ENCODE data around the gene KCNMB1.
"Not testable (repeated sequence)": the region's sequence is repeated elsewhere in the genome, so short reads cannot be mapped to it uniquely, and the experiment has no call there.

KCNMB1 gene

GRCh38 chr5:170377027-170377426, 12.1 kb downstream of the KCNMB1 start:
- no peak for DNase-seq (ENCODE audit: low read depth in 3 of 3)

GRCh38 chr5:170376526-170376925, 12.6 kb downstream of the KCNMB1 start:
- not testable (repeated sequence) for DNase-seq (ENCODE audit: low read depth in 3 of 3)

DNA sequence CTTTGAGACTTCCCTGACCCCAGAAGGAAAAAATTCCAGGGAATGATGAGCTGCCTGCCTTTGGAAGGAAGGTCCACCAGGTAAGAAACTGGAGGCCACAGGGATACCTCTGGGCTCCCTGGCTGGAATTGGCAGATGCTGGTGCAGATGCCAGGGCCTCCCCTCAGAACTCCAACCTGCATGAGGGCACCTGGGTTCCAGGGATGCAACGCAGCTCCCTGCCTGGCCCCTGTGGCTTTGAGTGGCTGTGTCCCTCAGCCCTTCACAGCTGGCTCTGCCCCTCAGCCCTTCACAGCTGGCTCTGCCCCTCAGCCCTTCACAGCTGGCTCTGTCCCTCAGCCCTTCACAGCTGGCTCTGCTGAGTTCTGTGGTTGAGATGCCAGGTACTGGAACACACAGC, 13.9 kb downstream of the KCNMB1 start:
- no peak for DNase-seq (ENCODE audit: low read depth in 3 of 3)

- no peak for DNase-seq (ENCODE audit: low read depth in 3 of 3)
These were observed 16.2 kb downstream of the KCNMB1 start for GRCh38 chr5:170372971-170373370.

GRCh38 chr5:170368586-170368985, 20.6 kb downstream of the KCNMB1 start:
- no peak for DNase-seq (ENCODE audit: low read depth in 3 of 3)

GRCh38 chr5:170366276-170366675, 22.9 kb downstream of the KCNMB1 start:
- no peak for DNase-seq (ENCODE audit: low read depth in 3 of 3)

- no peak for DNase-seq (ENCODE audit: low read depth in 3 of 3)
These were observed 23.3 kb downstream of the KCNMB1 start for GRCh38 chr5:170365831-170366230.

DNA sequence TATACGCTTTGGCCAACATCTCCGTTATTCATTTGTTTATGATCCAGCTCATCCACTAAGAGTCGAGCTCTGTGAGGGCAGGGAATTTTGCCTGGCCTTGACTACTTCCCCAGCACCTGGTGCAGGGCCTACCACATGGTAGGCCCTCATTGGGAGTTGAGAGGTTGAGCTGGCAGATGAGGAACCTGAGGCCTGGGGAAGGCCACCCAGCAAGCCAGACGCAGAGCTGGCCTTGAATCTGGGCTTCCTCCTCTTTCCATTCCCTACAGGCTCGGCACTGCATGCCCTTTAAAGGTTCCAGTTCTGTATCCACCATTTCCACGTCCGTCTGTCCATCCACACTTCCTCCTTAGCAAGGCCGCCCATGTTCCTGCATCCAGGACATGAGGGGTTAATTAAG, 24.2 kb downstream of the KCNMB1 start:
- DNase-seq (ENCODE audit: low read depth in 3 of 3), result no peak

DNA sequence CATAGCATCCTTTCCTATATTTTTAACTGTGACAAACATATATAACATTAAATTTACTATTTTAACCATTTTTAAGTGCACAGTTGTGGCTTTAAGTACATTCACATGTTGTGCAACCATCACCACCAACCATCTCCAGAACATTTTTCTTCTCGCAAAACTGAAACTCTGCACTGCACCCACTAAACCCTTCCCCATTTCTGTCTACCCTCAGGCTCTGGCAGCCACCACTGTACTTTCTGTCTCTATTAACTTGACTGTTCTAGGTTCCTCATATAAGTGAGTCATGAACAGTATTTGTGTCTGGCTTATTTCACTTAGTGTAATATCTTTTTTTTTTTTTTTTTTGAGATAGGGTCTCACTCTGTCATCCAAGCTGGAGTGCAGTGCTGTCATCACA, 25.5 kb downstream of the KCNMB1 start:
- DNase-seq (ENCODE audit: low read depth in 3 of 3), result no peak

GRCh38 chr5:170362656-170363055, 26.5 kb downstream of the KCNMB1 start:
- DNase-seq (ENCODE audit: low read depth in 3 of 3), result no peak

- DNase-seq (ENCODE audit: low read depth in 3 of 3), result no peak
These were observed 27.1 kb downstream of the KCNMB1 start for GRCh38 chr5:170362102-170362501.

DNA sequence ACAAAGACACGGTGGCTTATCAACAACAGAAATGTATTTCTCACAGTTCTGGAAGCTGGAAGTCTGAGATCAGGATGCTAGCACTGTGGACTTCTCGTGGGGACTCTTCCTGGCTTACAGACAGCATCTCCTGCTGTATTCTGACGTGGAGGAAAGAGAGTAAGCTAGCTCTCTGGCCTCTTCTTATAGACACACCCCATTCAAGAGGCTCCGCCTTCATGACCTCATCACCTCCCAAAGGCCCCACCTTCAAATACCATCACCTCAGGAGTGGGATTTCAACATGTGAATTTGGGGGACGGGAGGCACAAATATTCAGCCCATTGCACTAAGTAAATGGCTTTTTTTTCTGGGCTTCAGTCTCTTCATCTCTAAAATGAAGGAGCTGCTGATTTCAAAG, 27.6 kb downstream of the KCNMB1 start:
- no peak for DNase-seq (ENCODE audit: low read depth in 3 of 3)

- no peak for DNase-seq (ENCODE audit: low read depth in 3 of 3)
These were observed 28.1 kb downstream of the KCNMB1 start for GRCh38 chr5:170361116-170361515.

- DNase-seq (ENCODE audit: low read depth in 3 of 3), result no peak
These were observed 28.5 kb downstream of the KCNMB1 start for GRCh38 chr5:170360709-170361108.

- no peak for DNase-seq (ENCODE audit: low read depth in 3 of 3)
These were observed 31.2 kb downstream of the KCNMB1 start for GRCh38 chr5:170357955-170358444.

DNA sequence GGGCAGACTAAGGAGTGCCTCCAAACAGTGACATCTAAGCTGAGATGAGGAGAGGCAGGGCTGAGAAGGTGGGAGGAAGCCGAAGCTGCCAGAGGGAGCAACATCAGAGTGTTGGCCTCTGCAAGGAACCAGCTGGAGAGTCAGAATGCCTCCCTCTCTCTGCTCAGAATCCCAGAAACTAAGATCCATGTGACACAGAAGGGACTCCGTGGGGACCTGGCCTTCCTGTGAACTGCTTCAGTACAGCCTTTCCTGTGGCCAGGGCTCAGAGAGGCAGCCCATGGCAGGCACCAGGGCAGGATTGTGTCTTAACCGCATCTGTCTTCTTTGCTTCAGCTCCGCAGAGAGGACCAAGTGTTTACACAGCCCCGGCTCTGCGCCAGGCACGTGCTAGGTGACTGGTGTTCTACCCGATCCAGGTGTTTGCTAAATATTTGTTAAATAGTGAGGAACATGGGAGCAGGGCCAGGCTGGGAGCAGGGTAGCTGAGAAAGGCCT, 33.5 kb downstream of the KCNMB1 start:
- no peak for DNase-seq (ENCODE audit: low read depth in 3 of 3)

DNA sequence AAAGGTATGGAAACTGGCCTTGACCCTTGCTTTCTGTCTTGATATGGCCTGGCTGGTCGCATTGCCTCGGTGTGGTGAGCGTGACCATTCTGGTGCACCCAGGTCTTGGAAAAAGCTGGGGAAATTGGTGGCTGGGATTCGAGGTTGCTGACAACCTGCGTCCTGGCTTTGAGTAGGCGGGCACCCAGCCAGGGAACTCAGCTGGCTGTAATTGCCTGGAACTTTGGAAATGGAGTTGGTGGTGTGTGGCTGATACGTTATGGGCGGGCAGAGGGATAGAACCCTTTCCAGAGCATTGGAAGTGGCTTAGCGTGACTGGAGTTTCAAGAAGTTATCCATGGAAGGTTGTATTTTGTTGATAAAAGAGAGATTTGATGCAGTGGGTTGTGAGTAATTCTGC, 35.2 kb downstream of the KCNMB1 start:
- no peak for DNase-seq (ENCODE audit: low read depth in 3 of 3)

GRCh38 chr5:170353011-170353761, 36.0 kb downstream of the KCNMB1 start:
- DNase-seq (ENCODE audit: low read depth in 3 of 3), result no peak

DNA sequence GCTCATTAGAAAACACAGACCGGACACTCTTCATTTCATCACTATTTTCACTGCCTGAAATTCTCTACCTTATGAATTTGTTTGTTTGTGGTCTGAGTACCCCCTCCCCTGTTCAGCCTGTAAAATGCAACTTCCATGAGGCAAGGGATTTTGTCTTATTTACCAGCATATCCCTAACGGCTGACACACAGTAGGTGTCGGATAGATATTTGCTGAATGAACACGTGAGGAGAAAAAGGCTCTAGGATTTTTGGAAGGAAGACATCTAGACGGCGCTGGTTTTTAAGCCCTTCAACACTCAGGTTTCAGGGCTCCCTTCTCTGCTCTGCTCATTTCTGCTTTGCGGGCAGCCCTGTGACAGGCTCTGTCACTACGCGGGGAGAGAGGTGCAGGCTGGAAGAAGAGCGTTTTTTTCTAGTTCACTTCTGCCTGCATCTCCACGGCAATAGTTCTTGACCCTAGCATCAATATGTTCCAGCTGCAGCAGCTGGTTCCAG, 41.0 kb downstream of the KCNMB1 start:
- no peak for DNase-seq (ENCODE audit: low read depth in 3 of 3)

- no peak for DNase-seq (ENCODE audit: low read depth in 3 of 3)
These were observed 42.1 kb downstream of the KCNMB1 start for GRCh38 chr5:170347022-170347567.

- DNase-seq (ENCODE audit: low read depth in 3 of 3), result no peak
These were observed 43.2 kb downstream of the KCNMB1 start for GRCh38 chr5:170345971-170346370.

GRCh38 chr5:170343177-170343576, 46.0 kb downstream of the KCNMB1 start:
- no peak for DNase-seq (ENCODE audit: low read depth in 3 of 3)

GRCh38 chr5:170342153-170342725, 46.9 kb downstream of the KCNMB1 start:
- DNase-seq (ENCODE audit: low read depth in 3 of 3), result no peak

Data from stimulated activated CD4-positive, alpha-beta T cell treated with anti-CD3 and anti-CD28 coated beads, TNF-alpha, amount 100 ng/mL, for 24 hours (primary cell).